IMR-90 (cell line): ENCODE results near the gene ZNF217. TPM values are rescaled to one million over a fixed set of nuclear protein-coding genes. Genes with fewer than 3 reads are reported as not detected.
"Not testable (repeated sequence)": the region's sequence is repeated elsewhere in the genome, so short reads cannot be mapped to it uniquely, and the experiment has no call there.

Experiments
- ATAC-seq: fragments of 200-7000 bp; cut with Tn5 transposase; 2 replicates; pipeline ENCODE4 v1.9.1; 2020; ENCODE audit warnings: low read depth, mild to moderate bottlenecking, moderate library complexity
- BruUV-seq: library from RNA; stranded (reverse); fragments of 400-500 nt; replicated peaks from 2 replicates; lab custom pipeline; 2021; lab: Mats Ljungman, UMichigan
- CTCF ChIA-PET: fragments of 300-600 bp; formaldehyde crosslinking; extraction: SDS; loops from one replicate; lab custom pipeline; 2021; ENCODE audit warnings: antibody characterized with exemption; lab: Yijun Ruan, JAX
- POLR2A ChIA-PET: fragments of 300-600 bp; sonication (Branson Sonifier 250); formaldehyde crosslinking; loops from one replicate; lab custom pipeline; 2022; ENCODE audit warnings: antibody characterized with exemption; ENCODE audit not compliant: unreplicated experiment; lab: Charles Lee
- DNase-seq: peaks from one replicate; pipeline ENCODE4 v3.0.0; 2013
- H2AFZ ChIP-seq: replicated peaks from 2 replicates; pipeline ENCODE3; 2013; ENCODE audit warnings: low read length, mild to moderate bottlenecking; ENCODE audit not compliant: poor library complexity
- H2AK5ac ChIP-seq: 2 replicates; pipeline ENCODE4 v1.6.1; 2013; ENCODE audit warnings: low read depth, low read length, inconsistent platforms
- H2AK9ac ChIP-seq: replicated peaks from 2 replicates; pipeline ENCODE3; 2013; ENCODE audit warnings: mild to moderate bottlenecking, low read depth, low read length, moderate library complexity; ENCODE audit not compliant: poor library complexity
- H2BK120ac ChIP-seq: 2 replicates; pipeline ENCODE4 v1.6.1; 2013; ENCODE audit warnings: low read depth, low read length, inconsistent platforms
- H2BK15ac ChIP-seq: 3 replicates; pipeline ENCODE4 v1.6.1; 2013; ENCODE audit warnings: low read depth, low read length, inconsistent platforms
- H2BK20ac ChIP-seq: 2 replicates; pipeline ENCODE4 v1.6.1; 2013; ENCODE audit warnings: low read depth, mild to moderate bottlenecking, inconsistent platforms, low read length, moderate library complexity
- H2BK5ac ChIP-seq: 2 replicates; pipeline ENCODE4 v1.6.1; 2013; ENCODE audit warnings: mild to moderate bottlenecking, low read depth, low read length, inconsistent platforms; ENCODE audit not compliant: poor library complexity, severe bottlenecking
- H3K14ac ChIP-seq: replicated peaks from 2 replicates; pipeline ENCODE4 v1.6.1; 2013; ENCODE audit warnings: low read depth, low read length, inconsistent platforms
- H3K18ac ChIP-seq: 2 replicates; pipeline ENCODE4 v1.6.1; 2013; ENCODE audit warnings: low read depth, low read length, control low read depth
- H3K23ac ChIP-seq: 2 replicates; pipeline ENCODE4 v1.6.1; 2013; ENCODE audit warnings: low read depth, low read length, inconsistent platforms
- H3K27ac ChIP-seq: 2 replicates; pipeline ENCODE4 v1.5.1; 2013; ENCODE audit warnings: mild to moderate bottlenecking, control low read depth, low read length; ENCODE audit not compliant: insufficient read depth
- H3K27me3 ChIP-seq: 2 replicates; pipeline ENCODE4 v1.6.1; 2013; ENCODE audit warnings: low read length; ENCODE audit not compliant: control insufficient read depth, insufficient read depth
- H3K36me3 ChIP-seq: 2 replicates; pipeline ENCODE4 v1.6.1; 2013; ENCODE audit warnings: low read length, mixed read lengths; ENCODE audit not compliant: control insufficient read depth, insufficient read depth
- H3K4ac ChIP-seq: 2 replicates; pipeline ENCODE4 v1.6.1; 2013; ENCODE audit warnings: low read depth, low read length, inconsistent platforms
- H3K4me1 ChIP-seq: 2 replicates; pipeline ENCODE4 v1.6.1; 2013; ENCODE audit warnings: low read length, mixed read lengths; ENCODE audit not compliant: control insufficient read depth, insufficient read depth
- H3K4me2 ChIP-seq: 2 replicates; pipeline ENCODE4 v1.6.1; 2013; ENCODE audit warnings: low read depth, mild to moderate bottlenecking, control low read depth, low read length, moderate library complexity
- H3K4me3 ChIP-seq: 2 replicates; pipeline ENCODE4 v1.5.1; 2013; ENCODE audit warnings: low read depth, mild to moderate bottlenecking, control low read depth, low read length, moderate library complexity; ENCODE audit not compliant: insufficient read depth
- H3K56ac ChIP-seq: 2 replicates; pipeline ENCODE4 v1.6.1; 2013; ENCODE audit warnings: low read length, inconsistent platforms; ENCODE audit not compliant: insufficient read depth; ENCODE audit errors: extremely low read depth
- H3K79me1 ChIP-seq, 2 experiments: 2 replicates each; pipeline ENCODE4 v1.6.1; 2013; ENCODE audit warnings: low read length in 2 of 2, inconsistent platforms in 1 of 2, low read depth in 1 of 2
- H3K9ac ChIP-seq: 2 replicates; pipeline ENCODE4 v1.6.1; 2013; ENCODE audit warnings: low read depth, low read length, control low read depth
- H3K9me1 ChIP-seq: 2 replicates; pipeline ENCODE4 v1.6.1; 2013; ENCODE audit warnings: low read length, inconsistent platforms; ENCODE audit not compliant: insufficient read depth
- H3K9me3 ChIP-seq: 2 replicates; pipeline ENCODE4 v1.6.1; 2013; ENCODE audit warnings: low read length; ENCODE audit not compliant: control insufficient read depth, insufficient read depth
- H4K20me1 ChIP-seq: 2 replicates; pipeline ENCODE4 v1.6.1; 2013; ENCODE audit warnings: low read length, inconsistent platforms; ENCODE audit not compliant: insufficient read depth
- H4K5ac ChIP-seq: 2 replicates; pipeline ENCODE4 v1.6.1; 2013; ENCODE audit warnings: mild to moderate bottlenecking, low read depth, low read length, control low read depth
- H4K8ac ChIP-seq, 2 experiments: 2 replicates each; pipeline ENCODE4 v1.6.1; 2013; ENCODE audit warnings: low read depth in 2 of 2, low read length in 2 of 2, control low read depth in 1 of 2, inconsistent platforms in 1 of 2
- H4K91ac ChIP-seq: 2 replicates; pipeline ENCODE4 v1.6.1; 2013; ENCODE audit warnings: low read depth, low read length, inconsistent platforms; ENCODE audit not compliant: insufficient read depth
- WGBS, 2 experiments: methylation state at CpG; one replicate each; pipeline versions ENCODE4 v1.1.5 to v1.1.7; 2013; ENCODE audit warnings: missing lambda C conversion rate in 2 of 2; ENCODE audit not compliant: insufficient read length in 1 of 2; ENCODE audit errors: extremely low coverage in 2 of 2; 5-methylcytosine and 5-hydroxymethylcytosine counted together
- dilution Hi-C: fragments of 300-500 bp; cut with HindIII; formaldehyde crosslinking; loops from one replicate; pipeline ENCODE4 v1.14.3; 2018; ENCODE audit warnings: low sequenced_read_pairs; ENCODE audit not compliant: unreplicated experiment
- in situ Hi-C: fragments of 300-500 bp; cut with MboI; formaldehyde crosslinking; loops from 3 replicates; pipeline ENCODE4 v1.14.3; 2019; ENCODE audit warnings: low sequenced_read_pairs, inconsistent platforms, mixed read lengths
- intact Hi-C: fragments of 100-400 bp; cut with micrococcal nuclease; formaldehyde crosslinking; loops from 2 replicates; pipeline ENCODE4 v1.10.0; 2022
- polyA plus RNA-seq, 3 experiments: library from polyadenylated mRNA; depleted of rRNA; stranded (reverse); fragments of >200 nt; gene quantifications; 2 replicates each; pipeline ENCODE4 v1.2.3, GENCODE V29; 2012; ENCODE audit warnings: low replicate concordance in 1 of 3
- total RNA-seq: library from RNA; depleted of rRNA; stranded (reverse); fragments of >200 nt; gene quantifications from 2 replicates; pipeline ENCODE4 v1.2.3, GENCODE V29; 2012

ZNF217 gene
- total and polyA plus RNA-seq, 2 of the 4 experiments (the other 2 are of a cell fraction) = 9.1 to 27.8 TPM

- H3K18ac ChIP-seq, H3K79me1 ChIP-seq, H2AK9ac ChIP-seq, H4K91ac ChIP-seq, H3K9ac ChIP-seq, H2AFZ ChIP-seq, H3K4me3 ChIP-seq, H3K23ac ChIP-seq, H3K9me3 ChIP-seq, H2AK5ac ChIP-seq, H3K9me1 ChIP-seq, H2BK120ac ChIP-seq, DNase-seq, H3K4ac ChIP-seq, dilution Hi-C loops, H2BK20ac ChIP-seq, CTCF ChIA-PET, H2BK5ac ChIP-seq, H3K4me2 ChIP-seq, H3K14ac ChIP-seq, H4K8ac ChIP-seq, in situ Hi-C loops, intact Hi-C loops, H3K56ac ChIP-seq, H4K20me1 ChIP-seq, H4K5ac ChIP-seq, H2BK15ac ChIP-seq, BruUV-seq, H3K36me3 ChIP-seq, ATAC-seq, POLR2A ChIA-PET, H3K27me3 ChIP-seq, H3K27ac ChIP-seq: not testable (repeated sequence)
- peaks cover 11% of the 10 kb centered on the region for H3K4me1 ChIP-seq
- no CpG with 5 or more reads among the region's 5 CpGs for WGBS, 2 experiments
These were observed 11.8 kb upstream of the ZNF217 start for GRCh38 chr20:53605401-53605800.

GRCh38 chr20:53604846-53605245 lies 11.2 kb upstream of the ZNF217 start:
- peak overlapping the region; percentile 40; the same call in 1 of the 3 replicates for H2BK15ac ChIP-seq
- H2AK5ac ChIP-seq, CTCF ChIA-PET, H4K91ac ChIP-seq, H3K18ac ChIP-seq, H3K4me3 ChIP-seq, H3K14ac ChIP-seq, POLR2A ChIA-PET, BruUV-seq, intact Hi-C loops, H2BK20ac ChIP-seq, H3K27me3 ChIP-seq, H4K5ac ChIP-seq, H3K4me1 ChIP-seq, H3K9ac ChIP-seq, H2AK9ac ChIP-seq, H3K9me3 ChIP-seq, DNase-seq, H2BK5ac ChIP-seq, H3K36me3 ChIP-seq, H4K8ac ChIP-seq, H2AFZ ChIP-seq, H3K4ac ChIP-seq, H3K4me2 ChIP-seq, ATAC-seq, H3K56ac ChIP-seq, H3K23ac ChIP-seq, H3K9me1 ChIP-seq, in situ Hi-C loops, H2BK120ac ChIP-seq, dilution Hi-C loops, H3K27ac ChIP-seq, H3K79me1 ChIP-seq, H4K20me1 ChIP-seq: not testable (repeated sequence)
- no CpG with 5 or more reads among the region's 5 CpGs for WGBS, 2 experiments
